GM12878 (cell line): ENCODE measurements around the gene KRTAP10-7.

Source experiments
- CREB1 ChIP-seq: IDR thresholded peaks from 2 replicates; pipeline ENCODE4 v1.6.1; 2012; ENCODE audit warnings: low read depth, mild to moderate bottlenecking, inconsistent platforms
- CTCF ChIP-seq, 3 experiments: IDR thresholded peaks in 2 of 3; conservative IDR thresholded peaks in 1 of 3; 2 replicates each; pipeline ENCODE4 v1.5.1; 2011; ENCODE audit warnings: low read depth in 3 of 3, low read length in 3 of 3, mild to moderate bottlenecking in 3 of 3, control low read depth in 2 of 3, moderate library complexity in 2 of 3, inconsistent platforms in 1 of 3, mixed read lengths in 1 of 3; ENCODE audit not compliant: control insufficient read depth in 2 of 3, insufficient read depth in 1 of 3; ENCODE audit errors: extremely low read depth in 1 of 3
- E2F8 ChIP-seq: fragments of 450-650 bp; IDR thresholded peaks from 2 replicates; pipeline ENCODE4 v1.6.1; 2018; ENCODE audit warnings: mild to moderate bottlenecking, low read depth, moderate library complexity; ENCODE audit not compliant: partially characterized antibody
- EZH2 ChIP-seq: IDR thresholded peaks from 2 replicates; pipeline ENCODE4 v1.6.1; 2012; ENCODE audit warnings: low read depth, mild to moderate bottlenecking, control low read depth, inconsistent platforms, low read length, borderline replicate concordance; ENCODE audit not compliant: control insufficient read depth
- FOXM1 ChIP-seq: IDR thresholded peaks from 2 replicates; pipeline ENCODE4 v1.6.1; 2012; ENCODE audit warnings: low read depth, mild to moderate bottlenecking, inconsistent platforms, low read length, moderate library complexity
- KDM1A ChIP-seq: fragments of 200-600 bp; sonication (generic); IDR thresholded peaks from 2 replicates; pipeline ENCODE4 v1.6.1; 2016; ENCODE audit warnings: borderline replicate concordance
- SRF ChIP-seq, 2 experiments: IDR thresholded peaks; 2 replicates each; pipeline ENCODE4 v1.6.1; 2011; ENCODE audit warnings: low read depth in 2 of 2, low read length in 2 of 2, mild to moderate bottlenecking in 1 of 2, moderate library complexity in 1 of 2
- TCF3 ChIP-seq: IDR thresholded peaks from 2 replicates; pipeline ENCODE4 v1.6.1; 2012; ENCODE audit warnings: low read depth, mild to moderate bottlenecking, low read length, borderline replicate concordance; ENCODE audit not compliant: insufficient read depth
- USF2 ChIP-seq: IDR thresholded peaks from 2 replicates; pipeline ENCODE4 v1.6.1; 2011; ENCODE audit warnings: low read depth, low read length, improper control_type of control experiment, borderline replicate concordance

- TF ChIP-seq E2F8 (no peak), EZH2 (no peak), CTCF (IDR thresholded peaks at IDR 0.05 in 2 of 3, conservative IDR thresholded peaks at IDR 0.05 in 1 of 3; ENCODE audit: control insufficient read depth in 2 of 3, extremely low read depth in 1 of 3, insufficient read depth in 1 of 3, low read depth in 3 of 3, low read length in 3 of 3) (no peak), CREB1 (no peak), SRF (IDR thresholded peaks at IDR 0.05; ENCODE audit: low read depth in 2 of 2, low read length in 2 of 2) (no peak), TCF3 (no peak), USF2 (no peak), KDM1A (no peak), FOXM1 (no peak)
These were observed 43.4 kb downstream of the KRTAP10-7 start for GRCh38 chr21:44643741-44644310.
